Esophagus squamous epithelium (tissue), 5 donors: ENCODE results near the gene KCNE2. TPM values are rescaled to one million over a fixed set of nuclear protein-coding genes. Genes with fewer than 3 reads are reported as not detected.

Experiments used
- DNase-seq: peaks from one replicate; lab custom pipeline; 2025; lab: John Stamatoyannopoulos, UW
- H3K27ac ChIP-seq, 4 donors: fragments of 200-600 bp; sonication (generic); one replicate each; pipeline ENCODE4 v1.5.1; 2016 to 2019; ENCODE audit warnings: mild to moderate bottlenecking in 1 of 4
- H3K27me3 ChIP-seq, 4 donors: fragments of 200-600 bp; sonication (generic); 1 replicate in 3 of 4; 2 replicates in 1 of 4; pipeline versions ENCODE4 v1.5.1 to v1.6.0; 2017 to 2021; ENCODE audit warnings: antibody characterized with exemption in 1 of 4
- H3K36me3 ChIP-seq, 3 donors: fragments of 200-600 bp; sonication (generic); one replicate each; pipeline ENCODE4 v1.5.1; 2016 to 2019
- H3K4me1 ChIP-seq, 3 donors: fragments of 200-600 bp; sonication (generic); one replicate each; pipeline ENCODE4 v1.5.1; 2017 to 2019
- H3K4me3 ChIP-seq, 4 donors: fragments of 200-600 bp; sonication (generic); 1 replicate in 3 of 4; 2 replicates in 1 of 4; pipeline ENCODE4 v1.5.1; 2016 to 2019; ENCODE audit warnings: mild to moderate bottlenecking in 2 of 4, moderate library complexity in 1 of 4
- H3K9me3 ChIP-seq, 3 donors: fragments of 200-600 bp; sonication (generic); one replicate each; pipeline ENCODE4 v1.5.1; 2016 to 2019
- CTCF ChIP-seq, 6 experiments: fragments of 450-650 bp in 4 of 6; fragments of 200-600 bp in 2 of 6; sonication (generic) in 2 of 6; IDR thresholded peaks; one replicate each; pipeline ENCODE4 v1.5.1; 2016 to 2019; ENCODE audit warnings: antibody characterized with exemption in 6 of 6, mild to moderate bottlenecking in 4 of 6, moderate library complexity in 4 of 6
- POLR2A ChIP-seq, 4 donors: fragments of 450-650 bp; IDR thresholded peaks; one replicate each; pipeline ENCODE4 v1.6.1; 2017; ENCODE audit warnings: antibody characterized with exemption in 4 of 4, mild to moderate bottlenecking in 4 of 4, moderate library complexity in 3 of 4
- WGBS, 2 donors: methylation state at CpG; one replicate each; pipeline ENCODE4 v1.1.5; 2018; 5-methylcytosine and 5-hydroxymethylcytosine counted together
- intact Hi-C: fragments of 100-400 bp; cut with DNase I; formaldehyde crosslinking; loops from one replicate; pipeline ENCODE4 v1.15.0; 2022
- total RNA-seq, 4 donors: library from RNA; depleted of rRNA; stranded (reverse); fragments of >200 nt; gene quantifications; one replicate each; pipeline ENCODE4 v1.1.0, GENCODE V29; 2016
- donor health status: DM: yes; HTN: yes; CAD: no.

KCNE2 gene
- total RNA-seq, 4 donors from 2014 or later: not detected

- no peak for DNase-seq
- 71 to 74% methylated on average over 5 of the region's 5 CpGs for WGBS, 2 donors
- Histone ChIP-seq H3K9me3 (no peaks in the 10 kb centered on the region), H3K36me3 (no peaks in the 10 kb centered on the region), H3K27ac (no peak overlapping the region), H3K27me3 (peaks cover 0 to 6% (median 0%) of the 10 kb centered on the region in 4 donors), H3K4me1 (peaks cover 0 to 15% (median 0%) of the 10 kb centered on the region in 3 donors), H3K4me3 (no peak overlapping the region)
- intact Hi-C loops: no loop called here
- TF ChIP-seq CTCF (IDR thresholded peaks at IDR 0.05) (no peak), POLR2A (IDR thresholded peaks at IDR 0.05) (no peak)
Measured at GRCh38 chr21:34348890-34349519, 14.8 kb upstream of the KCNE2 start.

GRCh38 chr21:34351786-34352241, 12.0 kb upstream of the KCNE2 start:
- DNase-seq: no peak
- 17 to 40% methylated on average over 5 to 6 of the region's 6 CpGs for WGBS, 2 donors
- peaks cover 0 to 6% (median 0%) of the 10 kb centered on the region in 4 donors for H3K27me3 ChIP-seq
- no peaks in the 10 kb centered on the region for H3K36me3 ChIP-seq
- H3K27ac ChIP-seq: no peak overlapping the region
- peak; percentile 41 to 66 (median 59) for TF ChIP-seq CTCF (IDR thresholded peaks at IDR 0.05)
- TF ChIP-seq POLR2A (IDR thresholded peaks at IDR 0.05): no peak
- H3K4me1 ChIP-seq: peaks cover 0 to 7% (median 0%) of the 10 kb centered on the region in 3 donors
- no peak overlapping the region for H3K4me3 ChIP-seq
- intact Hi-C loops: no loop called here
- no peaks in the 10 kb centered on the region for H3K9me3 ChIP-seq

- Histone ChIP-seq H3K9me3 (no peaks in the 10 kb centered on the region), H3K4me3 (no peak overlapping the region), H3K27ac (no peak overlapping the region), H3K4me1 (peaks cover 0 to 5% (median 0%) of the 10 kb centered on the region in 3 donors), H3K27me3 (peaks cover 0 to 6% (median 0%) of the 10 kb centered on the region in 4 donors), H3K36me3 (no peaks in the 10 kb centered on the region)
- intact Hi-C loops: no loop called here
- WGBS, 2 donors: 76 to 90% methylated on average over 4 of the region's 4 CpGs
- no peak for TF ChIP-seq CTCF (IDR thresholded peaks at IDR 0.05)
- TF ChIP-seq POLR2A (IDR thresholded peaks at IDR 0.05): no peak
- no peak for DNase-seq
Measured at GRCh38 chr21:34352556-34352955, 11.2 kb upstream of the KCNE2 start.

- Histone ChIP-seq H3K4me3 (no peak overlapping the region), H3K36me3 (no peaks in the 10 kb centered on the region), H3K27me3 (peaks cover 0 to 6% (median 0%) of the 10 kb centered on the region in 4 donors), H3K27ac (no peak overlapping the region), H3K4me1 (no peaks in the 10 kb centered on the region), H3K9me3 (no peaks in the 10 kb centered on the region)
- WGBS, 2 donors: 79 to 83% methylated on average over 6 of the region's 6 CpGs
- intact Hi-C loops: no loop called here
- DNase-seq: no peak
- TF ChIP-seq POLR2A (IDR thresholded peaks at IDR 0.05) (no peak), CTCF (IDR thresholded peaks at IDR 0.05) (no peak)
Measured at GRCh38 chr21:34353182-34353581, 10.6 kb upstream of the KCNE2 start.

GRCh38 chr21:34354836-34355235, 9.0 kb upstream of the KCNE2 start:
- DNase-seq: no peak
- TF ChIP-seq POLR2A (IDR thresholded peaks at IDR 0.05): no peak
- H3K27ac ChIP-seq: no peak overlapping the region
- no peak overlapping the region for H3K4me3 ChIP-seq
- WGBS, 2 donors: 73 to 76% methylated on average over 4 of the region's 4 CpGs
- H3K4me1 ChIP-seq: no peaks in the 10 kb centered on the region
- intact Hi-C loops: no loop called here
- no peaks in the 10 kb centered on the region for H3K9me3 ChIP-seq
- H3K27me3 ChIP-seq: no peaks in the 10 kb centered on the region
- H3K36me3 ChIP-seq: no peaks in the 10 kb centered on the region
